B cell (primary cell): ENCODE results near the gene CHIA. TPM values are rescaled to one million over a fixed set of nuclear protein-coding genes. Genes with fewer than 3 reads are reported as not detected.

Experiments
- ATAC-seq: fragments of 200-7000 bp; cut with Tn5 transposase; one replicate; pipeline ENCODE4 v1.10.0; 2021; ENCODE audit warnings: low read depth, mild to moderate bottlenecking, moderate number of reproducible peaks, moderate library complexity
- CTCF ChIA-PET: fragments of 350-600 bp; sonication (Branson Sonifier 250); formaldehyde crosslinking; loops from one replicate; lab custom pipeline; 2021; ENCODE audit warnings: antibody characterized with exemption, inconsistent platforms; lab: Charles Lee
- POLR2A ChIA-PET: fragments of 350-600 bp; sonication (Branson Sonifier 250); formaldehyde crosslinking; loops from one replicate; lab custom pipeline; 2021; ENCODE audit warnings: antibody characterized with exemption; lab: Charles Lee
- DNase-seq: peaks from one replicate; pipeline ENCODE4 v3.0.0; 2013
- H2AFZ ChIP-seq: 2 replicates; pipeline ENCODE4 v1.6.1; 2012; ENCODE audit warnings: mild to moderate bottlenecking, low read depth, low read length; ENCODE audit not compliant: insufficient read depth, poor library complexity, severe bottlenecking
- H3K27ac ChIP-seq, 2 donors: 1 replicate in 1 of 2; 2 replicates in 1 of 2; pipeline ENCODE4 v1.5.1; 2012 to 2013; ENCODE audit warnings: low read length in 2 of 2, mild to moderate bottlenecking in 2 of 2, moderate library complexity in 1 of 2
- H3K27me3 ChIP-seq, 4 experiments: fragments of 200-600 bp in 1 of 4; sonication (generic) in 1 of 4; replicated peaks in 1 of 4; 1 replicate in 2 of 4; 2 replicates in 2 of 4; pipeline versions ENCODE4 v1.6.1 to v1.7.0; 2013 to 2016; ENCODE audit warnings: low read length in 3 of 4, mild to moderate bottlenecking in 2 of 4, mixed read lengths in 1 of 4, moderate library complexity in 1 of 4; ENCODE audit not compliant: insufficient read depth in 4 of 4, control insufficient read depth in 3 of 4; ENCODE audit errors: control extremely low read depth in 1 of 4
- H3K36me3 ChIP-seq, 2 experiments: replicated peaks in 1 of 2; 1 replicate in 1 of 2; 2 replicates in 1 of 2; pipeline versions ENCODE4 v1.6.1 to v1.7.1; 2013; ENCODE audit warnings: low read length in 1 of 2; ENCODE audit not compliant: insufficient read depth in 2 of 2, control insufficient read depth in 1 of 2; ENCODE audit errors: control extremely low read depth in 1 of 2, extremely low read depth in 1 of 2
- H3K4me1 ChIP-seq, 2 donors: fragments of 200-600 bp in 1 of 2; sonication (generic) in 1 of 2; 1 replicate in 1 of 2; 2 replicates in 1 of 2; pipeline versions ENCODE4 v1.5.1 to v1.6.1; 2013 to 2017; ENCODE audit warnings: low read length in 2 of 2; ENCODE audit not compliant: control insufficient read depth in 2 of 2, insufficient read depth in 2 of 2
- H3K4me2 ChIP-seq: replicated peaks from 2 replicates; pipeline ENCODE3; 2012; ENCODE audit warnings: mild to moderate bottlenecking, low read depth, low read length; ENCODE audit not compliant: poor library complexity, severe bottlenecking
- H3K4me3 ChIP-seq, 5 experiments: fragments of 200-600 bp in 1 of 5; sonication (generic) in 1 of 5; 1 replicate in 3 of 5; 2 replicates in 2 of 5; pipeline versions ENCODE4 v1.5.1 to v1.7.0; 2011 to 2016; ENCODE audit warnings: low read length in 4 of 5, mild to moderate bottlenecking in 4 of 5, low read depth in 2 of 5, control low read depth in 1 of 5, moderate library complexity in 1 of 5; ENCODE audit not compliant: insufficient read depth in 1 of 5; ENCODE audit errors: control extremely low read depth in 1 of 5, extremely low read depth in 1 of 5
- H3K79me2 ChIP-seq: fragments of 200-600 bp; sonication (generic); one replicate; pipeline ENCODE4 v1.6.0; 2016; ENCODE audit warnings: low read length; ENCODE audit not compliant: control insufficient read depth, insufficient read depth
- H3K9ac ChIP-seq: fragments of 200-600 bp; sonication (generic); 2 replicates; pipeline ENCODE4 v1.6.1; 2017; ENCODE audit warnings: mild to moderate bottlenecking, low read length, moderate library complexity
- H3K9me3 ChIP-seq, 3 donors: one replicate each; pipeline versions ENCODE4 v1.6.1 to v1.7.1; 2013; ENCODE audit warnings: low read length in 2 of 3; ENCODE audit not compliant: control insufficient read depth in 2 of 3, insufficient read depth in 1 of 3; ENCODE audit errors: control extremely low read depth in 1 of 3
- H4K20me1 ChIP-seq: 2 replicates; pipeline ENCODE4 v1.6.0; 2012; ENCODE audit warnings: mild to moderate bottlenecking, low read length; ENCODE audit not compliant: insufficient read depth, control insufficient read depth, poor library complexity, severe bottlenecking
- H3K27ac Mint-ChIP-seq: one replicate; pipeline ENCODE4 v1.8.0; 2021; ENCODE audit warnings: mixed read lengths
- H3K27me3 Mint-ChIP-seq: one replicate; pipeline ENCODE4 v1.8.0; 2021; ENCODE audit warnings: mixed read lengths
- H3K4me1 Mint-ChIP-seq: one replicate; pipeline ENCODE4 v1.8.0; 2021; ENCODE audit warnings: mixed read lengths
- H3K4me3 Mint-ChIP-seq: one replicate; pipeline ENCODE4 v1.8.0; 2021; ENCODE audit warnings: mixed read lengths
- H3K9me3 Mint-ChIP-seq: one replicate; pipeline ENCODE4 v1.8.0; 2022; ENCODE audit warnings: mixed read lengths; ENCODE audit not compliant: insufficient read depth
- EZH2 ChIP-seq: IDR thresholded peaks from 2 replicates; pipeline ENCODE4 v1.6.1; 2012; ENCODE audit warnings: borderline replicate concordance, low read depth, mild to moderate bottlenecking, moderate library complexity, low read length; ENCODE audit not compliant: insufficient read depth, poor library complexity, severe bottlenecking
- WGBS: methylation state at CpG from one replicate; pipeline ENCODE4 v1.1.5; 2013; ENCODE audit warnings: missing lambda C conversion rate; ENCODE audit not compliant: insufficient coverage; 5-methylcytosine and 5-hydroxymethylcytosine counted together
- intact Hi-C: fragments of 100-400 bp; cut with micrococcal nuclease; formaldehyde crosslinking; loops from one replicate; pipeline ENCODE4 v1.10.0; 2022
- polyA plus RNA-seq: library from polyadenylated mRNA; depleted of rRNA; stranded (reverse); fragments of >200 nt; gene quantifications from 2 replicates; pipeline ENCODE4 v1.2.3, GENCODE V29; 2012
- total RNA-seq, 2 donors: library from RNA; stranded (reverse); fragments of 120-200 nt in 1 of 2; gene quantifications; 1 replicate in 1 of 2; 2 replicates in 1 of 2; pipeline versions ENCODE4 v1.2.3 to v1.2.4, GENCODE V29; 2013 to 2022
- TF ChIP-seq, protein P1 (sequence below): fragments of 200-600 bp; IDR thresholded peaks from one replicate; pipeline ENCODE4 v1.8.0; 2022; ENCODE audit warnings: antibody characterized with exemption, mild to moderate bottlenecking

CHIA gene
- total and polyA plus RNA-seq, 2 donors (not counting 1 experiment from before 2014, with no cell fraction given), result not detected

DNA sequence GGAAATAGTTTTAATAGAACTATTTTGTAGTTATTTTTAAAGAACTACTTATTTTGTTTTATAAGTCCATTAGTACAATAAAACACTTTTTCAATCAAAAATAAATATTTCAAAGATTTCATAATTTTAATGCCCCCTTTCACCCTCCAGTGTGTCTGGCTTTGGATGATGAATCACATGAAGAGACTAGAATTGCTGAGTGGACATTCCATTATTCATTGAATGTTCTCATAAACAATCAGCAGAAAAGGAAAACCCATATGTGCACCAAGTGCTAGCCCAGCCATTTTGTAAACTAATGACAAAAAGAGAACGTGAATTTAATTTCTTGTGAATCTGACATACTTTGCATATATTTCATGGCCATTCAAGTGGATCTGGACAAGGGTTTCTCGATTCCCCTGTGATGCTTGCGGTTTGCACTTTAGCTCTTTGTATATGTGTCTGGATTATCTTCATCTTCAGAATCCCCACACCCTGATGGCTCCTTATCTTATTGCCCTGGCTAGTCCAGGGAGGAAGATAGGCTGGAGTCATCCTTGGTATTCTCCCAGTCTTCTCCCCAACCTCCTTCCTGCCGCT lies 20.7 kb upstream of the CHIA start:
- Histone ChIP-seq H2AFZ (no peak overlapping the region), H3K4me1 (peaks cover 21 to 22% of the 10 kb centered on the region in 2 donors), H3K4me2 (peak overlapping the region; percentile 81), H4K20me1 (no peaks in the 10 kb centered on the region), H3K79me2 (no peaks in the 10 kb centered on the region), H3K27ac (no peak overlapping the region), H3K27me3 (peaks cover 0 to 34% (median 27%) of the 10 kb centered on the region in 4 experiments), H3K9me3 (peaks cover 0 to 16% (median 6%) of the 10 kb centered on the region in 3 donors), H3K4me3 (no peak overlapping the region), H3K36me3 (no peaks in the 10 kb centered on the region), H3K9ac (peak overlapping the region; percentile 59)
- intact Hi-C loops, result loop anchor here (2.0 to 10.0 kb wide), 2 partner anchors 45 to 49 kb away; no protein-coding TSS in a partner anchor
- Mint-ChIP-seq H3K27ac (no peak overlapping the region), H3K4me3 (peak overlapping the region; percentile 81), H3K9me3 (peaks cover 9% of the 10 kb centered on the region), H3K27me3 (peaks cover 49% of the 10 kb centered on the region), H3K4me1 (peaks cover 21% of the 10 kb centered on the region)
- 100% methylated on average over 1 of the region's 4 CpGs for WGBS
- CTCF ChIA-PET, result interaction anchor here (0.7 kb wide), 1 partner anchor 277 kb away, joined by 3 read pairs; no protein-coding TSS in a partner anchor
- POLR2A ChIA-PET, result interaction anchor here (0.6 kb wide), 1 partner anchor 142 kb away, joined by 3 read pairs; no protein-coding TSS in a partner anchor
- ATAC-seq, result peak; percentile 43
- peak; percentile 38 for DNase-seq
- TF ChIP-seq EZH2, result no peak
- TF ChIP-seq, protein P1, sequence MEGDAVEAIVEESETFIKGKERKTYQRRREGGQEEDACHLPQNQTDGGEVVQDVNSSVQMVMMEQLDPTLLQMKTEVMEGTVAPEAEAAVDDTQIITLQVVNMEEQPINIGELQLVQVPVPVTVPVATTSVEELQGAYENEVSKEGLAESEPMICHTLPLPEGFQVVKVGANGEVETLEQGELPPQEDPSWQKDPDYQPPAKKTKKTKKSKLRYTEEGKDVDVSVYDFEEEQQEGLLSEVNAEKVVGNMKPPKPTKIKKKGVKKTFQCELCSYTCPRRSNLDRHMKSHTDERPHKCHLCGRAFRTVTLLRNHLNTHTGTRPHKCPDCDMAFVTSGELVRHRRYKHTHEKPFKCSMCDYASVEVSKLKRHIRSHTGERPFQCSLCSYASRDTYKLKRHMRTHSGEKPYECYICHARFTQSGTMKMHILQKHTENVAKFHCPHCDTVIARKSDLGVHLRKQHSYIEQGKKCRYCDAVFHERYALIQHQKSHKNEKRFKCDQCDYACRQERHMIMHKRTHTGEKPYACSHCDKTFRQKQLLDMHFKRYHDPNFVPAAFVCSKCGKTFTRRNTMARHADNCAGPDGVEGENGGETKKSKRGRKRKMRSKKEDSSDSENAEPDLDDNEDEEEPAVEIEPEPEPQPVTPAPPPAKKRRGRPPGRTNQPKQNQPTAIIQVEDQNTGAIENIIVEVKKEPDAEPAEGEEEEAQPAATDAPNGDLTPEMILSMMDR, result no peak
